MM.1S (cell line): Measurements from ENCODE around the gene SETD1A.

Source experiments
- EZH2 ChIP-seq: fragments of 300-600 bp; sonication (generic); optimal IDR thresholded peaks from 2 replicates; pipeline ENCODE3; 2017; ENCODE audit warnings: low read depth, mild to moderate bottlenecking, antibody characterized with exemption, low read length, mixed read lengths
- EZH2phosphoT487 ChIP-seq: fragments of 300-600 bp; sonication (generic); IDR thresholded peaks from 2 replicates; pipeline ENCODE4 v1.6.1; 2018; ENCODE audit warnings: antibody characterized with exemption, low read length

DNA sequence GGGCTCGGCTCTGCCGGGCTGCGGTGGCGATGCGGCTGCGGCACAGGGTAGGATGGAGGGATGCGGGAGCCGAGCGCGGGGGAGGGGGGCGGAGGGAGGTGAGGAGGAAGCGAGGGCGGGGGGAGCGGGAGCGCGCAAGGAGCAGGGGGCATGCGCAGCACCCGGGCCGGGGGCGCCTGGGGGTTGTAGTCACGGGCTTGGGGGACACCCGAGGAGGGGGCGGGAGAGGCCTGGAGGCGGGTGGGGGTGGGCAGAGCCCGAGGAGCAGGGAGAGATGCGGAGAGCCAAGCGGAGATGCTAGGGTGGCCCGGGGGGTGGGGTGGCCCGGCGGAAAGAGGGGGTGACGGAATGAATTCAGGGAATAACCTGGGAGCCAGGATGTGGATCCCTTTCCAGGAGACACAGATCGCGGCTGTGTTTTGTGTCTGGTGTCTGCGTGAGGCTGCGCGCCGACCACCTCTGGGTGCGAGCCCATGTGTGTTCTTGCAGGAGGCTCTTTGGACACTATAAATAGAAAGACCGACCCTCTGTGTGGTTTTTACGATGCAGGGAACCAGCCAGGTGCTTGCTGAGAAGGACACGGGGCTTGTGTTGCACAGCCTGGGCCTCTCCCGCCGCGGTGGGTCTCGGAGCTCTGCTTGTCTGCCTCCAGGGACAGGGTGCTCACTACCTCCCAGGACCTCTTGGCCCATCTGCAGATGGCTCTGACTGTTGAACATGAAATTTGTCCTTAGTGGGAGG lies 53.2 kb downstream of the SETD1A start, which contains the start of gene STX1B:
- TF ChIP-seq EZH2phosphoT487 (no peak), EZH2 (no peak)
